WTC11 (cell line): ENCODE data around the gene CCDC88B. TPM values are rescaled to one million over a fixed set of nuclear protein-coding genes. Genes with fewer than 3 reads are reported as not detected.

Experiments used
- ATAC-seq: fragments of 200-7000 bp; cut with Tn5 transposase; 2 replicates; pipeline ENCODE4 v1.10.0; 2021; ENCODE audit warnings: mild to moderate bottlenecking, moderate library complexity
- CTCF ChIA-PET: fragments of 300-600 bp; sonication (Branson Sonifier 250); formaldehyde crosslinking; loops from one replicate; lab custom pipeline; 2021; ENCODE audit warnings: antibody characterized with exemption; lab: Charles Lee
- POLR2A ChIA-PET: fragments of 350-600 bp; sonication (Branson Sonifier 250); formaldehyde crosslinking; loops from one replicate; lab custom pipeline; 2021; ENCODE audit warnings: antibody characterized with exemption; lab: Charles Lee
- DNase-seq: peaks from one replicate; pipeline ENCODE4 v3.0.0; 2021; ENCODE audit warnings: low spot score
- H3K27ac Mint-ChIP-seq: 2 replicates; pipeline ENCODE4 v1.8.0; 2021; ENCODE audit warnings: mixed read lengths
- H3K27me3 Mint-ChIP-seq: 2 replicates; pipeline ENCODE4 v1.8.0; 2021; ENCODE audit warnings: low read depth, mild to moderate bottlenecking, moderate library complexity, mixed read lengths
- H3K36me3 Mint-ChIP-seq: 2 replicates; pipeline ENCODE4 v1.8.0; 2021; ENCODE audit warnings: mixed read lengths
- H3K4me1 Mint-ChIP-seq: 2 replicates; pipeline ENCODE4 v1.8.0; 2022; ENCODE audit warnings: mixed read lengths
- H3K4me3 Mint-ChIP-seq: 2 replicates; pipeline ENCODE4 v1.8.0; 2021; ENCODE audit warnings: mild to moderate bottlenecking, moderate library complexity, mixed read lengths
- H3K9me3 Mint-ChIP-seq: 2 replicates; pipeline ENCODE4 v1.8.0; 2021; ENCODE audit warnings: mixed read lengths
- GRHL2 ChIP-seq: fragments of 250-450 bp; sonication (Bioruptor Pico); IDR thresholded peaks from 2 replicates; pipeline ENCODE4 v1.8.0; 2022; ENCODE audit warnings: mild to moderate bottlenecking, moderate library complexity; ENCODE audit not compliant: insufficient replicate concordance, severe bottlenecking
- GTF2I ChIP-seq: fragments of 250-450 bp; sonication (Bioruptor Pico); conservative IDR thresholded peaks from 2 replicates; pipeline ENCODE4 v1.4.0; 2021; ENCODE audit warnings: mild to moderate bottlenecking
- HMGA2 ChIP-seq: fragments of 250-450 bp; sonication (Bioruptor Pico); IDR thresholded peaks from 2 replicates; pipeline ENCODE4 v1.4.0; 2021; ENCODE audit warnings: mild to moderate bottlenecking, moderate library complexity
- IRF2 ChIP-seq: sonication (generic); formaldehyde crosslinking; IDR thresholded peaks from 2 replicates; pipeline ENCODE4 v1.8.0; 2022; ENCODE audit warnings: low read depth, missing genetic modification reagents, borderline replicate concordance
- NFATC4 ChIP-seq: fragments of 250-450 bp; sonication (Bioruptor Pico); IDR thresholded peaks from 2 replicates; pipeline ENCODE4 v1.9.0; 2021; ENCODE audit warnings: mild to moderate bottlenecking
- SMAD4 ChIP-seq: sonication (generic); formaldehyde crosslinking; IDR thresholded peaks from 2 replicates; pipeline ENCODE4 v1.8.0; 2022; ENCODE audit warnings: mild to moderate bottlenecking, missing genetic modification reagents
- microRNA-seq: library from miRNA; unstranded; fragments of <30 nt; microRNA quantifications from one replicate; pipeline ENCODE4 v1.2.0, GENCODE V29; 2022; ENCODE audit warnings: borderline number of aligned reads
- total RNA-seq: library from RNA; stranded (reverse); gene quantifications from 3 replicates; pipeline ENCODE4 v1.2.3, GENCODE V29; 2021
- TF ChIP-seq, protein P1 (sequence below): sonication (generic); formaldehyde crosslinking; IDR thresholded peaks from 2 replicates; pipeline ENCODE4 v1.8.0; 2022; ENCODE audit warnings: mild to moderate bottlenecking, missing genetic modification reagents
- TF ChIP-seq, protein P2 (sequence below): sonication (generic); formaldehyde crosslinking; IDR thresholded peaks from 2 replicates; pipeline ENCODE4 v1.8.0; 2022; ENCODE audit warnings: missing genetic modification reagents
- TF ChIP-seq, protein P3 (sequence below): fragments of 250-450 bp; sonication (Bioruptor Pico); IDR thresholded peaks from 2 replicates; pipeline ENCODE4 v1.9.0; 2021; ENCODE audit warnings: moderate library complexity, mild to moderate bottlenecking, inconsistent platforms, borderline replicate concordance
- TF ChIP-seq, protein P4 (sequence below): sonication (generic); formaldehyde crosslinking; IDR thresholded peaks from 2 replicates; pipeline ENCODE4 v1.8.1; 2023; ENCODE audit warnings: mild to moderate bottlenecking, missing genetic modification reagents
- TF ChIP-seq, protein P5 (sequence below): sonication (generic); formaldehyde crosslinking; IDR thresholded peaks from 2 replicates; pipeline ENCODE4 v1.8.1; 2023; ENCODE audit warnings: mild to moderate bottlenecking, missing genetic modification reagents, moderate library complexity

CCDC88B gene
- total RNA-seq, 1 experiment from 2014 or later, result 17.0 TPM

DNA sequence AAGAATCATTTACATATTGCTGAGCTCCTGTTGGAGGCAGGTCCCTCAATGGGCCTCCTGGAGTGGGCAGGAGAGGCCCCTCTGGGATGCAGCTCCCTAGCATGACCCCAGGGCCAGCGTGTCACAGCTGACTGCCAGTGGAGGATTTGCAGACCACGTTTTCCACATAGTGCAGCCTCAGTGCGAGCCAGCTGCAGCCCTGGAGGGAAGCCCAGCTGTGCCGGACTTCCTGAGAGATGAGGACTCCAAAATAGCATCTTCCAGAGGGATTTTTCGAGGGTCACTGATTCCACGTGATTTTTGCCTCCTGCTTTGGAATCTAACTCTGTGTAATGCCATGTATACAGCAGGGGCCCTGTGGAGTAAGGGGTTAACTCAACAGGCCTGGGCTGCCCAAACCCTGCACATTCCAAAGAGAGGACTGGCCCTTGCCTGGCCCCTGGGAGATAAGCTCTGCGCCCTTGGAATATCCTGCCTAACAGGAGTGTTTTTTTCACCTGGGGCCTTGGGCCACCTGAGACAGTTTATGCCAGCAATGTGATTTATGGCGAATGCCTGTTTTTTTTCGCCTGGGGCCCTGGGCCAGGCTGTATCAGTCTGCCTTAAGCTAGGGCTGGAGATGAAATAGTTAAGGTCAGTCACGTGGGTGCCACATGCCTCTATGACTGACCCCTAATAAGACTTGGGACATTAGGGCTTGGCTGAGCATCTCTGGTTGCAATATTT lies 66.4 kb downstream of the CCDC88B start:
- Mint-ChIP-seq H3K4me1 (peaks cover 26% of the 10 kb centered on the region), H3K36me3 (no peaks in the 10 kb centered on the region), H3K9me3 (0 out of 2 replicates have a peak, but pooled peaks cover 5% of the 10 kb centered on the region), H3K27me3 (peaks cover 36% of the 10 kb centered on the region), H3K27ac (no peak overlapping the region), H3K4me3 (no peak overlapping the region)
- peak; percentile 20; the same call in 1 of the 2 replicates for ATAC-seq
- POLR2A ChIA-PET, result interaction anchor here (1.1 kb wide), 1 partner anchor 8 kb away, joined by 3 read pairs; no protein-coding TSS in a partner anchor
- TF ChIP-seq HMGA2 (CRISPR knock-in tag), result no peak
- no peak for TF ChIP-seq SMAD4 (CRISPR knock-in tag)
- TF ChIP-seq, protein P1, sequence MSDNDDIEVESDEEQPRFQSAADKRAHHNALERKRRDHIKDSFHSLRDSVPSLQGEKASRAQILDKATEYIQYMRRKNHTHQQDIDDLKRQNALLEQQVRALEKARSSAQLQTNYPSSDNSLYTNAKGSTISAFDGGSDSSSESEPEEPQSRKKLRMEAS (CRISPR knock-in tag), result no peak
- TF ChIP-seq GTF2I (CRISPR knock-in tag), result no peak
- TF ChIP-seq IRF2 (CRISPR knock-in tag), result no peak
- TF ChIP-seq, protein P2, sequence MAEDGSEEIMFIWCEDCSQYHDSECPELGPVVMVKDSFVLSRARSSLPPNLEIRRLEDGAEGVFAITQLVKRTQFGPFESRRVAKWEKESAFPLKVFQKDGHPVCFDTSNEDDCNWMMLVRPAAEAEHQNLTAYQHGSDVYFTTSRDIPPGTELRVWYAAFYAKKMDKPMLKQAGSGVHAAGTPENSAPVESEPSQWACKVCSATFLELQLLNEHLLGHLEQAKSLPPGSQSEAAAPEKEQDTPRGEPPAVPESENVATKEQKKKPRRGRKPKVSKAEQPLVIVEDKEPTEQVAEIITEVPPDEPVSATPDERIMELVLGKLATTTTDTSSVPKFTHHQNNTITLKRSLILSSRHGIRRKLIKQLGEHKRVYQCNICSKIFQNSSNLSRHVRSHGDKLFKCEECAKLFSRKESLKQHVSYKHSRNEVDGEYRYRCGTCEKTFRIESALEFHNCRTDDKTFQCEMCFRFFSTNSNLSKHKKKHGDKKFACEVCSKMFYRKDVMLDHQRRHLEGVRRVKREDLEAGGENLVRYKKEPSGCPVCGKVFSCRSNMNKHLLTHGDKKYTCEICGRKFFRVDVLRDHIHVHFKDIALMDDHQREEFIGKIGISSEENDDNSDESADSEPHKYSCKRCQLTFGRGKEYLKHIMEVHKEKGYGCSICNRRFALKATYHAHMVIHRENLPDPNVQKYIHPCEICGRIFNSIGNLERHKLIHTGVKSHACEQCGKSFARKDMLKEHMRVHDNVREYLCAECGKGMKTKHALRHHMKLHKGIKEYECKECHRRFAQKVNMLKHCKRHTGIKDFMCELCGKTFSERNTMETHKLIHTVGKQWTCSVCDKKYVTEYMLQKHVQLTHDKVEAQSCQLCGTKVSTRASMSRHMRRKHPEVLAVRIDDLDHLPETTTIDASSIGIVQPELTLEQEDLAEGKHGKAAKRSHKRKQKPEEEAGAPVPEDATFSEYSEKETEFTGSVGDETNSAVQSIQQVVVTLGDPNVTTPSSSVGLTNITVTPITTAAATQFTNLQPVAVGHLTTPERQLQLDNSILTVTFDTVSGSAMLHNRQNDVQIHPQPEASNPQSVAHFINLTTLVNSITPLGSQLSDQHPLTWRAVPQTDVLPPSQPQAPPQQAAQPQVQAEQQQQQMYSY (CRISPR knock-in tag), result 0 out of 2 replicates have a peak, but pooled peaks have one; percentile 29
- TF ChIP-seq, protein P3, sequence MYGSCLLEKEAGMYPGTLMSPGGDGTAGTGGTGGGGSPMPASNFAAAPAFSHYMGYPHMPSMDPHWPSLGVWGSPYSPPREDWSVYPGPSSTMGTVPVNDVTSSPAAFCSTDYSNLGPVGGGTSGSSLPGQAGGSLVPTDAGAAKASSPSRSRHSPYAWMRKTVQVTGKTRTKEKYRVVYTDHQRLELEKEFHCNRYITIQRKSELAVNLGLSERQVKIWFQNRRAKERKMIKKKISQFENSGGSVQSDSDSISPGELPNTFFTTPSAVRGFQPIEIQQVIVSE (CRISPR knock-in tag), result no peak
- TF ChIP-seq, protein P4, sequence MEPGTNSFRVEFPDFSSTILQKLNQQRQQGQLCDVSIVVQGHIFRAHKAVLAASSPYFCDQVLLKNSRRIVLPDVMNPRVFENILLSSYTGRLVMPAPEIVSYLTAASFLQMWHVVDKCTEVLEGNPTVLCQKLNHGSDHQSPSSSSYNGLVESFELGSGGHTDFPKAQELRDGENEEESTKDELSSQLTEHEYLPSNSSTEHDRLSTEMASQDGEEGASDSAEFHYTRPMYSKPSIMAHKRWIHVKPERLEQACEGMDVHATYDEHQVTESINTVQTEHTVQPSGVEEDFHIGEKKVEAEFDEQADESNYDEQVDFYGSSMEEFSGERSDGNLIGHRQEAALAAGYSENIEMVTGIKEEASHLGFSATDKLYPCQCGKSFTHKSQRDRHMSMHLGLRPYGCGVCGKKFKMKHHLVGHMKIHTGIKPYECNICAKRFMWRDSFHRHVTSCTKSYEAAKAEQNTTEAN (CRISPR knock-in tag), result no peak
- TF ChIP-seq NFATC4 (CRISPR knock-in tag), result no peak
- TF ChIP-seq, protein P5, sequence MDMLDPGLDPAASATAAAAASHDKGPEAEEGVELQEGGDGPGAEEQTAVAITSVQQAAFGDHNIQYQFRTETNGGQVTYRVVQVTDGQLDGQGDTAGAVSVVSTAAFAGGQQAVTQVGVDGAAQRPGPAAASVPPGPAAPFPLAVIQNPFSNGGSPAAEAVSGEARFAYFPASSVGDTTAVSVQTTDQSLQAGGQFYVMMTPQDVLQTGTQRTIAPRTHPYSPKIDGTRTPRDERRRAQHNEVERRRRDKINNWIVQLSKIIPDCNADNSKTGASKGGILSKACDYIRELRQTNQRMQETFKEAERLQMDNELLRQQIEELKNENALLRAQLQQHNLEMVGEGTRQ (CRISPR knock-in tag), result 0 out of 2 replicates have a peak, but pooled peaks have one; percentile 1
- TF ChIP-seq GRHL2 (CRISPR knock-in tag), result no peak
- no peak for DNase-seq
- CTCF ChIA-PET, result interaction anchor here (0.8 to 4.5 kb wide), 11 partner anchors 10 to 282 kb away, joined by 3 to 31 read pairs (median 4); partner anchors contain the start of gene TRMT112

Small RNAs within 50 kb of the gene (microRNA-seq; reads per million reads assigned to microRNA genes)
- gene MIR1237, result 2.1 reads per million
- gene MIR7155, result not detected

Other genes starting within 250 kb of the CCDC88B start
- gene MACROD1, start 174.1 kb upstream of the CCDC88B start, total RNA-seq, result 36.9 to 54.4 TPM (median 52.9 TPM) in 3 replicates
- gene STIP1, start 154.0 kb upstream of the CCDC88B start, total RNA-seq, result 291 to 296 TPM (median 296 TPM) in 3 replicates
- gene FERMT3, start 133.5 kb upstream of the CCDC88B start, total RNA-seq, result 3.8 to 8.2 TPM (median 3.8 TPM) in 3 replicates
- gene TRPT1, start 114.0 kb upstream of the CCDC88B start, total RNA-seq, result 52.3 to 58.8 TPM (median 53.2 TPM) in 3 replicates
- gene NUDT22, start 113.9 kb upstream of the CCDC88B start, total RNA-seq, result 59.1 to 64.4 TPM (median 60.1 TPM) in 3 replicates
- 26.0 to 27.2 TPM (median 27.1 TPM) in 3 replicates for gene DNAJC4, start 109.7 kb upstream of the CCDC88B start, total RNA-seq
- 51.7 to 62.2 TPM (median 59.7 TPM) in 3 replicates for gene VEGFB, start 105.6 kb upstream of the CCDC88B start, total RNA-seq
- 57.2 to 65.9 TPM (median 61.7 TPM) in 3 replicates for gene FKBP2, start 99.1 kb upstream of the CCDC88B start, total RNA-seq
- gene PPP1R14B, start 93.3 kb upstream of the CCDC88B start, total RNA-seq, result 435 to 471 TPM (median 458 TPM) in 3 replicates
- gene PLCB3, start 88.7 kb upstream of the CCDC88B start, total RNA-seq, result 80.0 to 97.4 TPM (median 82.2 TPM) in 3 replicates
- gene BAD, start 55.5 kb upstream of the CCDC88B start, total RNA-seq, result 30.5 to 34.7 TPM (median 31.3 TPM) in 3 replicates
- 51.1 to 53.8 TPM (median 51.8 TPM) in 3 replicates for gene GPR137, start 54.4 kb upstream of the CCDC88B start, total RNA-seq
- 0.25 to 0.74 TPM (median 0.48 TPM) in 3 replicates for gene KCNK4, start 48.9 kb upstream of the CCDC88B start, total RNA-seq
- gene CATSPERZ, start 39.8 kb upstream of the CCDC88B start, total RNA-seq, result 1.1 to 2.5 TPM (median 2.0 TPM) in 3 replicates
- gene ESRRA, start 34.7 kb upstream of the CCDC88B start, total RNA-seq, result 56.3 to 81.9 TPM (median 59.1 TPM) in 3 replicates
- 285 to 321 TPM (median 314 TPM) in 3 replicates for gene TRMT112, start 22.6 kb upstream of the CCDC88B start, total RNA-seq
- 255 to 293 TPM (median 282 TPM) in 3 replicates for gene PRDX5, start 22.1 kb upstream of the CCDC88B start, total RNA-seq
- 16.8 to 18.3 TPM (median 18.3 TPM) in 3 replicates for gene RPS6KA4, start 19.0 kb downstream of the CCDC88B start, total RNA-seq
- gene SLC22A11, start 215.7 kb downstream of the CCDC88B start, total RNA-seq, result 0.07 TPM in 1 of 3 replicates, not detected in the others